IMR-90 (cell line): Measurements from ENCODE around the gene CTIF. TPM values are rescaled to one million over a fixed set of nuclear protein-coding genes. Genes with fewer than 3 reads are reported as not detected.

ENCODE experiments used
- ATAC-seq: fragments of 200-7000 bp; cut with Tn5 transposase; 2 replicates; pipeline ENCODE4 v1.9.1; 2020; ENCODE audit warnings: low read depth, mild to moderate bottlenecking, moderate library complexity
- BruUV-seq: library from RNA; stranded (reverse); fragments of 400-500 nt; replicated peaks from 2 replicates; lab custom pipeline; 2021; lab: Mats Ljungman, UMichigan
- CTCF ChIA-PET: fragments of 300-600 bp; formaldehyde crosslinking; extraction: SDS; loops from one replicate; lab custom pipeline; 2021; ENCODE audit warnings: antibody characterized with exemption; lab: Yijun Ruan, JAX
- POLR2A ChIA-PET: fragments of 300-600 bp; sonication (Branson Sonifier 250); formaldehyde crosslinking; loops from one replicate; lab custom pipeline; 2022; ENCODE audit warnings: antibody characterized with exemption; ENCODE audit not compliant: unreplicated experiment; lab: Charles Lee
- DNase-seq: peaks from one replicate; pipeline ENCODE4 v3.0.0; 2013
- H2AFZ ChIP-seq: replicated peaks from 2 replicates; pipeline ENCODE3; 2013; ENCODE audit warnings: low read length, mild to moderate bottlenecking; ENCODE audit not compliant: poor library complexity
- H2AK5ac ChIP-seq: 2 replicates; pipeline ENCODE4 v1.6.1; 2013; ENCODE audit warnings: low read depth, low read length, inconsistent platforms
- H2AK9ac ChIP-seq: replicated peaks from 2 replicates; pipeline ENCODE3; 2013; ENCODE audit warnings: mild to moderate bottlenecking, low read depth, low read length, moderate library complexity; ENCODE audit not compliant: poor library complexity
- H2BK120ac ChIP-seq: 2 replicates; pipeline ENCODE4 v1.6.1; 2013; ENCODE audit warnings: low read depth, low read length, inconsistent platforms
- H2BK15ac ChIP-seq: 3 replicates; pipeline ENCODE4 v1.6.1; 2013; ENCODE audit warnings: low read depth, low read length, inconsistent platforms
- H2BK20ac ChIP-seq: 2 replicates; pipeline ENCODE4 v1.6.1; 2013; ENCODE audit warnings: low read depth, mild to moderate bottlenecking, inconsistent platforms, low read length, moderate library complexity
- H2BK5ac ChIP-seq: 2 replicates; pipeline ENCODE4 v1.6.1; 2013; ENCODE audit warnings: mild to moderate bottlenecking, low read depth, low read length, inconsistent platforms; ENCODE audit not compliant: poor library complexity, severe bottlenecking
- H3K14ac ChIP-seq: replicated peaks from 2 replicates; pipeline ENCODE4 v1.6.1; 2013; ENCODE audit warnings: low read depth, low read length, inconsistent platforms
- H3K18ac ChIP-seq: 2 replicates; pipeline ENCODE4 v1.6.1; 2013; ENCODE audit warnings: low read depth, low read length, control low read depth
- H3K23ac ChIP-seq: 2 replicates; pipeline ENCODE4 v1.6.1; 2013; ENCODE audit warnings: low read depth, low read length, inconsistent platforms
- H3K27ac ChIP-seq: 2 replicates; pipeline ENCODE4 v1.5.1; 2013; ENCODE audit warnings: mild to moderate bottlenecking, control low read depth, low read length; ENCODE audit not compliant: insufficient read depth
- H3K27me3 ChIP-seq: 2 replicates; pipeline ENCODE4 v1.6.1; 2013; ENCODE audit warnings: low read length; ENCODE audit not compliant: control insufficient read depth, insufficient read depth
- H3K36me3 ChIP-seq: 2 replicates; pipeline ENCODE4 v1.6.1; 2013; ENCODE audit warnings: low read length, mixed read lengths; ENCODE audit not compliant: control insufficient read depth, insufficient read depth
- H3K4ac ChIP-seq: 2 replicates; pipeline ENCODE4 v1.6.1; 2013; ENCODE audit warnings: low read depth, low read length, inconsistent platforms
- H3K4me1 ChIP-seq: 2 replicates; pipeline ENCODE4 v1.6.1; 2013; ENCODE audit warnings: low read length, mixed read lengths; ENCODE audit not compliant: control insufficient read depth, insufficient read depth
- H3K4me2 ChIP-seq: 2 replicates; pipeline ENCODE4 v1.6.1; 2013; ENCODE audit warnings: low read depth, mild to moderate bottlenecking, control low read depth, low read length, moderate library complexity
- H3K4me3 ChIP-seq: 2 replicates; pipeline ENCODE4 v1.5.1; 2013; ENCODE audit warnings: low read depth, mild to moderate bottlenecking, control low read depth, low read length, moderate library complexity; ENCODE audit not compliant: insufficient read depth
- H3K56ac ChIP-seq: 2 replicates; pipeline ENCODE4 v1.6.1; 2013; ENCODE audit warnings: low read length, inconsistent platforms; ENCODE audit not compliant: insufficient read depth; ENCODE audit errors: extremely low read depth
- H3K79me1 ChIP-seq, 2 experiments: 2 replicates each; pipeline ENCODE4 v1.6.1; 2013; ENCODE audit warnings: low read length in 2 of 2, inconsistent platforms in 1 of 2, low read depth in 1 of 2
- H3K9ac ChIP-seq: 2 replicates; pipeline ENCODE4 v1.6.1; 2013; ENCODE audit warnings: low read depth, low read length, control low read depth
- H3K9me1 ChIP-seq: 2 replicates; pipeline ENCODE4 v1.6.1; 2013; ENCODE audit warnings: low read length, inconsistent platforms; ENCODE audit not compliant: insufficient read depth
- H3K9me3 ChIP-seq: 2 replicates; pipeline ENCODE4 v1.6.1; 2013; ENCODE audit warnings: low read length; ENCODE audit not compliant: control insufficient read depth, insufficient read depth
- H4K20me1 ChIP-seq: 2 replicates; pipeline ENCODE4 v1.6.1; 2013; ENCODE audit warnings: low read length, inconsistent platforms; ENCODE audit not compliant: insufficient read depth
- H4K5ac ChIP-seq: 2 replicates; pipeline ENCODE4 v1.6.1; 2013; ENCODE audit warnings: mild to moderate bottlenecking, low read depth, low read length, control low read depth
- H4K8ac ChIP-seq, 2 experiments: 2 replicates each; pipeline ENCODE4 v1.6.1; 2013; ENCODE audit warnings: low read depth in 2 of 2, low read length in 2 of 2, control low read depth in 1 of 2, inconsistent platforms in 1 of 2
- H4K91ac ChIP-seq: 2 replicates; pipeline ENCODE4 v1.6.1; 2013; ENCODE audit warnings: low read depth, low read length, inconsistent platforms; ENCODE audit not compliant: insufficient read depth
- CEBPB ChIP-seq: IDR thresholded peaks from 2 replicates; pipeline ENCODE4 v1.6.1; 2012; ENCODE audit warnings: low read depth, low read length, improper control_type of control experiment
- MXI1 ChIP-seq: IDR thresholded peaks from 2 replicates; pipeline ENCODE4 v1.6.1; 2012; ENCODE audit warnings: low read depth, mild to moderate bottlenecking, low read length, moderate library complexity, borderline replicate concordance
- dilution Hi-C: fragments of 300-500 bp; cut with HindIII; formaldehyde crosslinking; loops from one replicate; pipeline ENCODE4 v1.14.3; 2018; ENCODE audit warnings: low sequenced_read_pairs; ENCODE audit not compliant: unreplicated experiment
- in situ Hi-C: fragments of 300-500 bp; cut with MboI; formaldehyde crosslinking; loops from 3 replicates; pipeline ENCODE4 v1.14.3; 2019; ENCODE audit warnings: low sequenced_read_pairs, inconsistent platforms, mixed read lengths
- intact Hi-C: fragments of 100-400 bp; cut with micrococcal nuclease; formaldehyde crosslinking; loops from 2 replicates; pipeline ENCODE4 v1.10.0; 2022
- polyA plus RNA-seq, 3 experiments: library from polyadenylated mRNA; depleted of rRNA; stranded (reverse); fragments of >200 nt; gene quantifications; 2 replicates each; pipeline ENCODE4 v1.2.3, GENCODE V29; 2012; ENCODE audit warnings: low replicate concordance in 1 of 3
- total RNA-seq: library from RNA; depleted of rRNA; stranded (reverse); fragments of >200 nt; gene quantifications from 2 replicates; pipeline ENCODE4 v1.2.3, GENCODE V29; 2012

Gene CTIF
- total and polyA plus RNA-seq, 2 of the 4 experiments (the other 2 are of a cell fraction): 25.1 to 57.0 TPM

DNA sequence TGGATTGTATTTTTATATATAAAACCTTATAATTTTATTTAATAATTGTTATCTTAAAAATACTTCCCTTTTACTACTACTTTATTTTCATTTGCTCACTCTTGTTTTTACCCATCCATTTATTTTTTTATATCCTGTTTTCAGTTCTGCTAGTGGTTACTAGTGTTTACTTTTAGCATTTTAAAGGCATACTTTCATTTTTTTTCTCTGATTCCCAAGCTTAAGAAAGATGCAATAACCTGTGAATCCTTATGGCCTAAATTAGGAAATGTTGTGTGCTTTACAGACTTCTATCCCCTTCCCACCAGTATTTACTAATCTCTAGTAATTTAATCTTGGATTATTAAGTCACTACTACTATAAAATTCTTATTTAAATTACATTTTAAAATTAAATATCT, 272.0 kb downstream of the CTIF start:
- no peak overlapping the region for H2BK15ac ChIP-seq
- no peak overlapping the region for H3K18ac ChIP-seq
- H3K27me3 ChIP-seq: no peaks in the 10 kb centered on the region
- H4K5ac ChIP-seq: no peak overlapping the region
- peaks cover 23 to 58% of the 10 kb centered on the region in 2 experiments for H3K79me1 ChIP-seq
- no peak overlapping the region for H2BK5ac ChIP-seq
- ChIA-PET CTCF (no interaction called here), POLR2A (interaction anchor here (0.6 kb wide), 1 partner anchor 9 kb away, joined by 4 read pairs; no protein-coding TSS in a partner anchor)
- dilution Hi-C loops: no loop called here
- no peaks in the 10 kb centered on the region for H3K9me3 ChIP-seq
- DNase-seq: peak; percentile 52
- intact Hi-C loops: no loop called here
- TF ChIP-seq CEBPB: 0 out of 2 replicates have a peak, but pooled peaks have one; percentile 8
- TF ChIP-seq MXI1: no peak
- no peak overlapping the region for H3K9ac ChIP-seq
- no peak overlapping the region for H2AFZ ChIP-seq
- no TSS peak for BruUV-seq
- in situ Hi-C loops: no loop called here
- no peak overlapping the region for H4K8ac ChIP-seq
- H3K27ac ChIP-seq: no peak overlapping the region
- H3K4ac ChIP-seq: no peak overlapping the region
- no peak overlapping the region for H3K4me2 ChIP-seq
- H3K4me1 ChIP-seq: peaks cover 10% of the 10 kb centered on the region
- H2BK120ac ChIP-seq: no peak overlapping the region
- H2AK5ac ChIP-seq: no peak overlapping the region
- H3K23ac ChIP-seq: no peak overlapping the region
- no peak overlapping the region for H2BK20ac ChIP-seq
- H2AK9ac ChIP-seq: no peak overlapping the region
- ATAC-seq: peak; percentile 59; the same call in 1 of the 2 replicates
- no peak overlapping the region for H3K56ac ChIP-seq
- peaks cover 29% of the 10 kb centered on the region for H3K9me1 ChIP-seq
- no peak overlapping the region for H3K4me3 ChIP-seq
- H3K36me3 ChIP-seq: peaks cover 3% of the 10 kb centered on the region; the same call in 1 of the 2 replicates
- H4K91ac ChIP-seq: no peak overlapping the region
- no peak overlapping the region for H3K14ac ChIP-seq
- H4K20me1 ChIP-seq: peaks cover 27% of the 10 kb centered on the region
